Stimulated activated CD4-positive, alpha-beta T cell treated with anti-CD3 and anti-CD28 coated beads, TNF-alpha, amount 100 ng/mL, for 48 hours (primary cell): ENCODE data around the gene PSEN1.

Experiments
- DNase-seq, 3 donors: peaks; one replicate each; pipeline ENCODE4 v3.0.0-alpha.2; 2020; ENCODE audit warnings: low read depth in 3 of 3

The PSEN1 gene

GRCh38 chr14:73239393-73240241 lies 103.3 kb downstream of the PSEN1 start:
- DNase-seq = no peak

GRCh38 chr14:73240816-73241480 lies 104.6 kb downstream of the PSEN1 start:
- no peak for DNase-seq

DNA sequence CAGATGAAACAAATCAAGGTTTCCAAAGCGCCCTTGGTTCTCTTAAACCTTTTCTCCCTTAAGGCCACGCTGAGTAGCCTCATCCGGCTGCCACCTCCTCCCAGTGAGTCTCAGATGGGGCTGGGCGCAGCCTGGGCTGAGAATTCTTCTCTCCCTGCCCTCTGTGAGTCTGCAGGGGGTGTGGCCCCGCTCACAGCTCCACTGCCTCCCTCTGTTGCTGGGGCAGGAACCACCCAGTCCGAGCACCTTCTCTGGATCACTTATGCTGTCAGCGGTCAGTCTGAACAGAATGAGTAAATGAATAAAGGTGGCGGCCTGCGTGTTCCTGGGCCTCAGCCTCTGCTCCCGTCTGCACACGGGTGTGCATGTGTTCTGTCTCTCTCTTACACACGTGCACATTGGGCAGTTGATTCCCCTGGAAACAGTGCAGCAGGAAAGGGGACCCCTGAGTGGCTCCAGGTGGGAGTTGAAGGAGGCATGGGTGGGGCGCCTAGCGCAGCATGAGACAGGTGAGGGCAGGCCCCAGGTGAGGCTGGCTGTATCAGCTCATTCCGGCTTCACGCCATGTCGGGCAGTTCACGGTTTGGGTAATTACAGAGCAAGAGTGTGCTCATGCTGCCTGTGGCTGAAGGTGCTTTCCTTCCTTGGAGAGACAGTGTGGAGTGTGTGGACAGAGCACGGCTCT lies 105.3 kb downstream of the PSEN1 start:
- no peak for DNase-seq

- no peak for DNase-seq
Measured at GRCh38 chr14:73242357-73242901, 106.1 kb downstream of the PSEN1 start.

GRCh38 chr14:73243341-73243740 lies 107.0 kb downstream of the PSEN1 start:
- no peak for DNase-seq

DNA sequence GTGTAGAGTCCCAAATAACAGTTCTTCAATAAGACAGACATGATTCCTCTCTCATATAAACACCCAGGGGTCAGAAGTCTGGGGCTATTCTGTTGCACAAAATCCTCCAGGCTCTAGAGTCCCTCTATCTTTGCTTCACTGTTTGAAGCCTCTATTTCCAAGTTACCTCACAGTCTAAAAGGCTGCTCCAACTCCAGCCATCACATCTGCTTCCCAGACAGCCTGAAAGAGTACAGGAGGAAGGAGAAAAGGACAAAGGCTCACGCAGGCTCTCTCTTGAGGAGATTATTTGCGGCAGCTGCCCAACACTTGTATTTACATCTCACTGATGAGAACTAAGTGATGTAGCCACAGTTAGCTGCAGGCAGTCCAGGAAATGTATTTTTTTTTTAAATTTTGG lies 107.4 kb downstream of the PSEN1 start:
- no peak for DNase-seq

DNA sequence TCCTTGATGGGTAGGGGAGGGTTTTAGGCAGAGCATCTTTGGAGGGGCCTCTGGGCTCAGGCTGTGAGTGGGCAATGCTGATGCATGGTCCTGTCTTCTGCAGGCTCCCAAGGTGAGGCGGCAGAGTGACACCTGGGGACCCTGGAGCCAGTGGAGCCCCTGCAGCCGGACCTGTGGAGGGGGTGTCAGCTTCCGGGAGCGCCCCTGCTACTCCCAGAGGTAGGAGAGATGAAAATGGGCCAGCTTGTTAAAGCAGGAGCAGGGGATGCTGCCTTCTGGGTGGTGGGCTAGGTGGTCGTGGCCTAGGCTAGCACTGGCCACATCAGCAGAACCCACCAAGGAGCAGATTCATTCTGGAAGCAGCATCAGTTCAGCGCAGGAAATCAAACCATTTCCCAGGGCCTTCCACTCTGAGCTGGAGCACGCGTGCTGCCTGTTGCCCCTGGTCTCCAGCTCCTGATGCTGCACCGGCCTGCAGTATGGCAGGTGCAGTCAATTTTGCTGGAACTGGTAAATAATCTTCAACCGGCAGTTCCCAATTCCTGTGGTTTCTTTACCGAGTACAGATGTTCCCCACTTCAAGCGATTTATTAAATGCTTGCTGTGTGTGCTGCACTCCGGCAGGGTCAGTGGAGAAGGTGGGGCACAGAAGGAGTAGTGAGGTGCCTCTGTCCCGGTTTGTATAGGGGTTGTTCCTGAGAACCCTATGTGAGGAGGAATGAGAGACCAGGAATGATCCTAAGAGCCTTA lies 108.4 kb downstream of the PSEN1 start:
- no peak for DNase-seq

GRCh38 chr14:73245480-73246325 lies 109.4 kb downstream of the PSEN1 start:
- DNase-seq = peak in 2 of 3 donors; percentile 14 to 38

DNA sequence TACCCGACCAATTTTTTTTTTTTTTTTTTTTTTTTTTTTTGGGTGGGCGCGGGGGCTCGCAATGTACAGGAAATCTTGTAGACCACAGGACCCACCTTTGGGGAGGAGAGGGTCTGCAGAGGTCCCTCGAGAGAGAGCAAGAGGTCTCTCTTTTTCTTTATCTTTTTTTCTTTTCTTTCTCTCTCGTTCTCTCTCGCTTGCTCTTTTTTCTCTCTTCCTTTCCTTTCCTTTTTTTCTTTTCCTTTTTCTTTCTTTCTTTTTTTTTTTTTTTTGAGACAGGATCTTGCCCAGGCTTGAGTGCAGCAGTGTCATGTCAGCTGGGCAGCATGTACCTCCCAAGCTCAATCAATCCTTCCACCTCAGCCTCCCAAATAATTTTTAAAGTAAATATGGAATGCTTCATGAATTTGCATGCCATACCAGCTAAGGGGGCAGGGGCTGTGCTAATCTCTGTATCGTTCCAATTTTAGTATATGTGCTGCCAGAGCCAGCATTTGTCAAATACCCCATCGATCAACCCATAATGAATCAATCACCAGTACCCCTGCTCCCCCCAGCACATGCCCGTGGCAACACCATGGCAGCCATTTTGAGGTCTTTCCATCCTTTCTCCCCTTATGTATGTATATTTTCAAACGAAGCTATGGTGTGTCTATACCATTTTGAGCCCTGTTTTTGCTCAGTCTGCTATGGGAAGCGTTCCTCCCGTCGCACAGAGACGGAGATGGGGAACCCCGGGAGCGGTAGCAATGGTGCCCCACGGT lies 110.3 kb downstream of the PSEN1 start:
- no peak for DNase-seq

GRCh38 chr14:73248108-73248868 lies 112.0 kb downstream of the PSEN1 start:
- no peak for DNase-seq

DNA sequence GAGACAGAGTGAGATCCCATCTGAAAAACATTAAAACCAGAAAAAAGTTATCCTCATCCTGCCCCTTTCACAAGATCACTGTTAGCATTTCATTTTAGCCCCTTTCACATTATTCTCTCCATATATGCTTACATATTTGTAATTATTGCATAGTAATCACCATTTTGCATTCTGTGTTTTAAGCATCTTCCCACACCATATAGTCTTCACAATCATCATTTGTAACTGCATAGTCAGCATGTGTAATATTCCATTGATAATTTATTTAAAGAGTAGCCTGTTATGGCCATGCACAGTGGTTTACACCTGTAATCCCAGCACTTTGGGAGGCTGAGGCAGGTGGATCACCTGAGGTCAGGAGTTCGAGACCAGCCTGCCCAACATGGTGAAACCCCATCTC lies 112.8 kb downstream of the PSEN1 start:
- DNase-seq = no peak

GRCh38 chr14:73249564-73250316 lies 113.4 kb downstream of the PSEN1 start:
- DNase-seq = no peak

DNA sequence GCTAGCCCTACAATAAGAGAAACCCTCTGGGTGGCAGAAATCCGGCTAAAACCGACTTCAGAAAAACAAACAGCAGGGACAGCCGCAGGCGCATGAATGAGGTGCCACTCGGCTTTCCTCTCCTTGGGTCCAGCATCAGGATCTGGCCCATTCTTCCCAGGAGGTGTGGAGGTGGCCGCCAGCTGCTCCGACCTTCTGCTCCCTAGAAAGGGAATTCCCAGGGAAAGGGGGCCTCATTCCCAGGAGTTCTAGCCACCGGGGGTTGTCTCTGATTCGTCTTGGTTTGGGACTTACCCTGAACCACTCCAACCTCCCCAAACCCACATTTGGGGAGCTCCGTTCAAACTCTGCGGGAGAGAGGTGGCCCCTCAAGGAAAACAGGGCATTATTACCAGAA lies 114.0 kb downstream of the PSEN1 start:
- DNase-seq = no peak

- DNase-seq = no peak
Measured at GRCh38 chr14:73250781-73251500, 114.6 kb downstream of the PSEN1 start.

DNA sequence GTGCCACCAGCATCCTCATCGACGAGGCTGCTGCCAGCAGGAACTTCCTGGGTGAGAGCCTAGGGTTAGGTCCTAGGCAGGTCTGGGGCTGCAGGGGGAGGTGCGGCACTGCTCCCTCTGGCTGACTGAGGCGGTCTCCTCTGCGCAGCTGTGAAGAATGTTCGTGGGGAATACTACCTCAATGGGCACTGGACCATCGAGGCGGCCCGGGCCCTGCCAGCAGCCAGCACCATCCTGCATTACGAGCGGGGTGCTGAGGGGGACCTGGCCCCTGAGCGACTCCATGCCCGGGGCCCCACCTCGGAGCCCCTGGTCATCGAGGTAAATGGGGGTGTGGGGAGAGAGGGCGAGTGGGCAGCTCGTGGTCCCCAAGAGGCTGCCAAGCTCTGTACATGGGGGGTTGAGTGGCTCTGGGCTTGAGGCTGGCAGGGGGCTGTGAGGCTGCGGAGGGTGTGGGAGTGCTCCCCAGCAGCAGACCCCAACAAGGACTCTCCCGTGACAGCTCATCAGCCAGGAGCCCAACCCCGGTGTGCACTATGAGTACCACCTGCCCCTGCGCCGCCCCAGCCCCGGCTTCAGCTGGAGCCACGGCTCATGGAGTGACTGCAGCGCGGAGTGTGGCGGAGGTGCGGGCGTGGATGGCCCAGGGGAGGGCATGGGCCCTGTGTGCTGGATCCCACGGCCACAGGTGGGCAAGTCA lies 115.4 kb downstream of the PSEN1 start:
- DNase-seq = no peak

DNA sequence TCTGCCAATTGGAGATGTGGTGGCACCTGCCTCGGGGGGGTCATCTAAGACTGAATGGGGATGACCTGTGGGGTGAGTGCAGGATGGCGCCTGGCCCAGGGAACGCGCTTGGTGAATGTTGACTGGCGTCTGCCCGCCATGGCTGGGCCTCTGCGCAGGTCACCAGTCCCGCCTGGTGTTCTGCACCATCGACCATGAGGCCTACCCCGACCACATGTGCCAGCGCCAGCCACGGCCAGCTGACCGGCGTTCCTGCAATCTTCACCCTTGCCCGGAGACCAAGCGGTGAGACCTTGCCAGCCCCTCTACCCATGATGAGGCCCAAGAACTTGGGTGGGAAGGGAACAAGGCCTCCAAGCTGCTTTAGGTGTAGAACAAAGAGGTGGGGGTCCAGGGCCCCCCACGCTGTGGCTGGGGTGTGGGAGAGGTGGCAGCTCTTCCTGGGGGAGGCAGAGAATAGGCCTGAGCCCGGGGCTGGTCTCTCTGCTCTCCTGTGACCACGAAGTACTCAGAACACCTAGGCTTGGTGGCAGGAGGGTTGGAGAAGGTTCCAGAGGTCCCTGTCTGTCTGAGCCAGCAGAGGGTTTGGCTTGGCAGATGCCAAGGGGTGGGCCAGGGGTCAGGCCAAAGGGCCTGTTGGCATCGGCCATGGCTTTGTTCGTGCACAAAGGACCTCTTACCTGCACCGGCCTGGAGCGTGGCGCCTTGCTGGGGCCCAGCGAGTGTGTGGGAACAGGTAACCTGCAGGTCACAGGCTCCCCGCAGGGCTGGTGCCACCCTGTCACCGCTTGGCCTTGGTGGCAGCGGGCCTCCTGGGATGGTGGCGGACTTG lies 116.4 kb downstream of the PSEN1 start:
- no peak for DNase-seq

- no peak for DNase-seq
Measured at GRCh38 chr14:73253323-73253610, 117.0 kb downstream of the PSEN1 start.
